Activated CD4-positive, alpha-beta T cell treated with anti-CD3 and anti-CD28 coated beads, Interleukin-2, amount 50 U/mL, for 48 hours (primary cell): ENCODE measurements around the gene KDM4B.

Source experiments
- DNase-seq, 2 experiments: peaks; one replicate each; pipeline ENCODE4 v3.0.0-alpha.2; 2020

Gene KDM4B

GRCh38 chr19:5036698-5037563 is 68.0 kb downstream of the KDM4B start:
- no peak for DNase-seq

GRCh38 chr19:5037936-5038335 is 69.0 kb downstream of the KDM4B start:
- no peak for DNase-seq

- peak; percentile 11 to 16 for DNase-seq
These were observed 69.8 kb downstream of the KDM4B start for GRCh38 chr19:5038631-5039271.

- no peak for DNase-seq
These were observed 71.0 kb downstream of the KDM4B start for GRCh38 chr19:5039642-5040543.

GRCh38 chr19:5040544-5041167 is 71.7 kb downstream of the KDM4B start:
- DNase-seq: no peak

GRCh38 chr19:5041168-5041912 is 72.4 kb downstream of the KDM4B start:
- DNase-seq: no peak

GRCh38 chr19:5041913-5042187 is 72.9 kb downstream of the KDM4B start:
- DNase-seq: no peak

- no peak for DNase-seq
These were observed 73.6 kb downstream of the KDM4B start for GRCh38 chr19:5042556-5042955.

GRCh38 chr19:5045029-5045428 is 76.1 kb downstream of the KDM4B start:
- no peak for DNase-seq

- DNase-seq: no peak
These were observed 77.0 kb downstream of the KDM4B start for GRCh38 chr19:5045956-5046338.

- no peak for DNase-seq
These were observed 77.6 kb downstream of the KDM4B start for GRCh38 chr19:5046339-5047039.

- DNase-seq: no peak
These were observed 78.5 kb downstream of the KDM4B start for GRCh38 chr19:5047251-5047935.

GRCh38 chr19:5048091-5048726 is 79.3 kb downstream of the KDM4B start:
- DNase-seq: peak; percentile 69 to 72

- no peak for DNase-seq
These were observed 80.0 kb downstream of the KDM4B start for GRCh38 chr19:5048727-5049553.

- DNase-seq: no peak
These were observed 80.6 kb downstream of the KDM4B start for GRCh38 chr19:5049561-5049960.

- no peak for DNase-seq
These were observed 81.2 kb downstream of the KDM4B start for GRCh38 chr19:5050067-5050656.

- DNase-seq: no peak
These were observed 82.0 kb downstream of the KDM4B start for GRCh38 chr19:5050905-5051304.

- DNase-seq: no peak
These were observed 82.7 kb downstream of the KDM4B start for GRCh38 chr19:5051619-5052018.

- DNase-seq: no peak
These were observed 83.6 kb downstream of the KDM4B start for GRCh38 chr19:5052515-5052914.
